A549 (cell line): Measurements from ENCODE around the gene ANG.

Experiments
- BCL3 ChIP-seq: fragments of >200 bp; sonication (Bioruptor Twin); formaldehyde crosslinking; IDR thresholded peaks from 3 replicates; pipeline ENCODE4 v1.6.1; 2016
- CTCF ChIP-seq: fragments of >200 bp; sonication (Bioruptor Twin); formaldehyde crosslinking; IDR thresholded peaks from 3 replicates; pipeline ENCODE4 v1.5.1; 2016
- POLR2A ChIP-seq: IDR thresholded peaks from 2 replicates; pipeline ENCODE4 v1.6.1; 2012; ENCODE audit warnings: mild to moderate bottlenecking, low read length
- RCOR1 ChIP-seq: fragments of 150-350 bp; IDR thresholded peaks from 2 replicates; pipeline ENCODE4 v1.6.1; 2014; ENCODE audit warnings: antibody characterized with exemption, low read length, low read depth
- RNF2 ChIP-seq: fragments of 200-600 bp; sonication (generic); IDR thresholded peaks from 2 replicates; pipeline ENCODE4 v1.6.1; 2016; ENCODE audit warnings: low read depth, mild to moderate bottlenecking, antibody characterized with exemption, moderate library complexity, borderline replicate concordance
- SREBF2 ChIP-seq: fragments of 450-650 bp; IDR thresholded peaks from 2 replicates; pipeline ENCODE4 v1.6.1; 2014; ENCODE audit warnings: mild to moderate bottlenecking, moderate library complexity

- TF ChIP-seq RCOR1 (no peak), SREBF2 (no peak), POLR2A (no peak), RNF2 (no peak), BCL3 (no peak), CTCF (no peak)
Measured at GRCh38 chr14:20675669-20676068, 12.9 kb upstream of the ANG start.
